Mesenteric fat pad (tissue), 1 donor: ENCODE results near the gene LDLRAD4. TPM values are rescaled to one million over a fixed set of nuclear protein-coding genes. Genes with fewer than 3 reads are reported as not detected.
A peak's percentile ranks its signal among the peaks of the same experiment; 100 is the strongest.
"Not testable (repeated sequence)": the region's sequence is repeated elsewhere in the genome, so short reads cannot be mapped to it uniquely, and the experiment has no call there.

Source experiments
- DNase-seq: peaks from one replicate; pipeline ENCODE4 v3.0.0-alpha.2; 2020; ENCODE audit warnings: low spot score
- total RNA-seq: library from RNA; stranded (reverse); fragmentation: NEBNext Ultra II Directional; extraction: Animal tissue kit (Norgen Biotek cat#: 25700); gene quantifications from one replicate; pipeline ENCODE4 v1.2.1, GENCODE V29; 2021
- donor health status: DM: yes; HTN: yes; CAD: no.

Gene LDLRAD4
- total RNA-seq, 1 donor from 2014 or later, result 39.6 TPM

- no peak for DNase-seq
These were observed 258.7 kb downstream of the LDLRAD4 start for GRCh38 chr18:13477147-13477683.

- DNase-seq, result no peak
These were observed 262.2 kb downstream of the LDLRAD4 start for GRCh38 chr18:13480571-13481255.

- no peak for DNase-seq
These were observed 262.8 kb downstream of the LDLRAD4 start for GRCh38 chr18:13481331-13481730.

GRCh38 chr18:13481820-13482617 lies 263.5 kb downstream of the LDLRAD4 start:
- no peak for DNase-seq

GRCh38 chr18:13482618-13482945 lies 264.0 kb downstream of the LDLRAD4 start:
- DNase-seq, result no peak

GRCh38 chr18:13483316-13484270 lies 265.0 kb downstream of the LDLRAD4 start:
- DNase-seq, result no peak

GRCh38 chr18:13485182-13485581 lies 266.6 kb downstream of the LDLRAD4 start:
- no peak for DNase-seq

- no peak for DNase-seq
These were observed 267.0 kb downstream of the LDLRAD4 start for GRCh38 chr18:13485604-13486003.

GRCh38 chr18:13486284-13486683 lies 267.7 kb downstream of the LDLRAD4 start:
- no peak for DNase-seq

- DNase-seq, result no peak
These were observed 268.1 kb downstream of the LDLRAD4 start for GRCh38 chr18:13486686-13487085.

- no peak for DNase-seq
These were observed 268.7 kb downstream of the LDLRAD4 start for GRCh38 chr18:13487237-13487636.

GRCh38 chr18:13488281-13488929 lies 269.8 kb downstream of the LDLRAD4 start:
- no peak for DNase-seq

- not testable (repeated sequence) for DNase-seq
These were observed 270.7 kb downstream of the LDLRAD4 start for GRCh38 chr18:13489303-13489702.

- DNase-seq, result no peak
These were observed 272.6 kb downstream of the LDLRAD4 start for GRCh38 chr18:13491138-13491537.

- no peak for DNase-seq
These were observed 273.8 kb downstream of the LDLRAD4 start for GRCh38 chr18:13492314-13492713.

GRCh38 chr18:13493079-13493478 lies 274.5 kb downstream of the LDLRAD4 start:
- DNase-seq, result no peak

GRCh38 chr18:13493725-13494124 lies 275.2 kb downstream of the LDLRAD4 start:
- DNase-seq, result peak; percentile 59

GRCh38 chr18:13494871-13495445 lies 276.4 kb downstream of the LDLRAD4 start:
- DNase-seq, result peak; percentile 51

- DNase-seq, result peak; percentile 71
These were observed 277.4 kb downstream of the LDLRAD4 start for GRCh38 chr18:13495961-13496360.

GRCh38 chr18:13496691-13497281 lies 278.2 kb downstream of the LDLRAD4 start:
- DNase-seq, result peak; percentile 55
